GM20431 (cell line): ENCODE data around the gene WDR37.
"Not testable (repeated sequence)": the region's sequence is repeated elsewhere in the genome, so short reads cannot be mapped to it uniquely, and the experiment has no call there.

Experiments used
- in situ Hi-C: fragments of 300-500 bp; cut with MseI, MboI; formaldehyde crosslinking; loops from one replicate; pipeline ENCODE4 v1.15.0; 2020; ENCODE audit warnings: low sequenced_read_pairs; ENCODE audit not compliant: unreplicated experiment

The WDR37 gene

DNA sequence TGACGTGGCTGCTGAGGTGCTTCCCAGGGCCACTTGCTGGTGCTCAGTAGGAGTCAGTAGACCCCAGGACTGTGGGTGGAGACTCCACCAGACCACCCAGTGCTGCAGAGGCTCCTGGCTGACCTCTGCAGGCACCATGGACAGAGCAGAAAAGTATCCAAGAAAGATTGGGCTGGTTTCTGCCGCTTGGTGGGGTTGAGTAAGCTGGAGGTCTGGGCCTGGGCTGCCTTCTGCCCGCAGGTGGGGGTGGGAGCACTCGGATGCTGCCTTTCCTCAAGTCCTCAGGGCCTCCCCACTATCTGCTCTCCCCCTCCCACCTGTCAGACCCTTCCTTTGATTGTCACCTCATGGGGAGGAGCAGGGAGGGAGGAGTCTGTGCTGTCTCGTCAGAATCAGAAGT is 91.6 kb downstream of the WDR37 start:
- in situ Hi-C loops: no loop called here

DNA sequence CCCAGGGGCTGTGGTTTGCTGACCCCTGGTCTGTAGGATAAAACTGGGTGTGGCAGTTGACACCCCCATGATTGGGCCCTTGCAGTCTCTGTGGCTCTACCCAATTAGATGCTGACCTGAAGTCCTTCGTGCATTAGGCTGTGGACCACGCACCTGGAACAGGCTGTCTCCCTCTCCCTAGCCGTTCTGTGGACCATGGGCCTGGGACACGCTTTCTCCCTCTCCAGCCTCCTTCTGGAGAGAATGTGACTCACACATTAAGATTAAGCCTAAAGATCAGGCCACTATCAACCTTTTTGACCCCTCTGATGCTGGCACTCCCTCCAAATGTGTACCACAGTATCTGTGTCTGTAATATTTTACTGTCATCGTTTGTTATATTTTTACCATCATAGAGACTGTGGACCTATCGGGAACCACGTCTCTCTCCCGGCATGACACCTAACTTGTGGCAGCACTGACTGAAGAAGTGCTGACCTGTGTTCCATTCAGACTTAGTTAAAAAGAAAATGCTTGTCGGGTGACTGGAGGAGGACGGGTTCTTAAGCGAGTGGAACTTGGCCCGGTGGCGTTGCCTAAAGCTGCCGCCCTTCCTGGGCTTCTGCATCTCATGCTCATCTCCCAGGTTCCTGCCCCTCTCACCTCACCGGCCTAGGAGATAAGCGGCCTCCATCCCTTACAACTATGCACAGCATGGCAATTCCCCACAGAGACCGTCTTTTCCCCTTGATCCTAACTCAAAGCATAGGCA is 92.8 kb downstream of the WDR37 start:
- in situ Hi-C loops: no loop called here

DNA sequence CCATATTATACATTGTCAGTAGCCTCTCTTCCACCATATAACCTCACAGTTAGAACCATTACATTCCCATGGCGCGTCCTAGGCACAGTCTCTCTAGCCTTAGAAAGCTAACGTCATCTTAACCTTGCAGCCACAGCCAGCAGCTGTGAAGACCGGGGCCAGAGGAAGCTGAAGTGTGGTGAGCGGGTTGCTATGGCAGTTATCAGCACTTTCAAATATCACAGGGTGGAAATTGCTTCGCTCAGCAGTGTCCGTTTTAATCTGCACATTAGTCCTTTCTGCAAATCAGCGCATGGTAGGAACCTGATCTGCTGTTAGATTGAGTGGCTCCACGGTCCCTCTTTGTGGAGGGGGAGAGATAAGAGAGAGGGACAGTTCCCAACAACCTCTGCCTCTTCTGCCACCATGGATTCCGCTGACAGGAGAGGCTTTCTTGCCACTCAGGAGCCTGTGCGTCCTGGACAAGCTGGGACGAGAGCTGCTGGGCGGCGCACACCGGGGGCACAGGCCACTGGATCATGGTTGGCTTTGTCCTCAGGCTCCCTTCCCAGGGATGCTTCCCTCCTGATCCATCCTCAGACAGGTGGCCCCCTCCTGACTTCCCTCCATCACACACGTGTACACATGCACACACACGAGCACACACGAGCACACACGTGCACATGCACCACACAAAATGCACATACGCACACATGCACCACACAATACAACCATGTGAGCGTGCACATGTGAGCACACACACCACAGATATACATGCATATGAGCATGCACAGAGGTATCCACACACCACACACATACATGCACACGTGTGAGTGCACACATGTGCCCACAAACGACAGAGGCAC is 93.8 kb downstream of the WDR37 start:
- in situ Hi-C loops: no loop called here

- in situ Hi-C loops: no loop called here
Measured at GRCh38 chr10:1150638-1150955, 94.4 kb downstream of the WDR37 start.

GRCh38 chr10:1151076-1152033 is 95.2 kb downstream of the WDR37 start:
- in situ Hi-C loops: no loop called here

- in situ Hi-C loops: no loop called here
Measured at GRCh38 chr10:1152386-1153250, 96.4 kb downstream of the WDR37 start.

DNA sequence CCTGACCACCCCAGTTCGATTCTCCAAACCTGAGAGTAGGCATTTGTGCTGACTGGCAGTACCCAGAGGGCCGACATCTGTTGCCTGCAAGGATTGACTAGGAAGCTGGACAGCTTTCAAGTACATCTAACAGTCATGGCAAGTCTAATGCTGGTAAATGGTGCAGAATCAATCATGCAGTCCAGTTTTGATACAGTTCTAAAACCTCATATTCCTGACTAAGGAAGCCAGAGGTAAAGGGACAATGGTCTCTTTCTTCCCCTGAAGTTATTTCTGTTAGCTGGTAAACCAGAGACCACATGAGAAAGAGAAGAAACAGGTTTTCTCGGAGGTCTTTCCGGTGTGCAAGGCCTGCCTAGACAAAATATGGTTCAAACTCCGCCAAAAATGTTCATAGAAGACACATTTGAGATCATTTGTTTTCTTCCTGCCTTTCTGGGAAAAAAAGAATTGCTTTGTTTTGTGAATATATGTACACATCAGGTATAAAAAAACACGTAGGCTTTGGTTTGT is 97.1 kb downstream of the WDR37 start:
- in situ Hi-C loops: no loop called here

GRCh38 chr10:1153805-1154351 is 97.7 kb downstream of the WDR37 start:
- in situ Hi-C loops: no loop called here

DNA sequence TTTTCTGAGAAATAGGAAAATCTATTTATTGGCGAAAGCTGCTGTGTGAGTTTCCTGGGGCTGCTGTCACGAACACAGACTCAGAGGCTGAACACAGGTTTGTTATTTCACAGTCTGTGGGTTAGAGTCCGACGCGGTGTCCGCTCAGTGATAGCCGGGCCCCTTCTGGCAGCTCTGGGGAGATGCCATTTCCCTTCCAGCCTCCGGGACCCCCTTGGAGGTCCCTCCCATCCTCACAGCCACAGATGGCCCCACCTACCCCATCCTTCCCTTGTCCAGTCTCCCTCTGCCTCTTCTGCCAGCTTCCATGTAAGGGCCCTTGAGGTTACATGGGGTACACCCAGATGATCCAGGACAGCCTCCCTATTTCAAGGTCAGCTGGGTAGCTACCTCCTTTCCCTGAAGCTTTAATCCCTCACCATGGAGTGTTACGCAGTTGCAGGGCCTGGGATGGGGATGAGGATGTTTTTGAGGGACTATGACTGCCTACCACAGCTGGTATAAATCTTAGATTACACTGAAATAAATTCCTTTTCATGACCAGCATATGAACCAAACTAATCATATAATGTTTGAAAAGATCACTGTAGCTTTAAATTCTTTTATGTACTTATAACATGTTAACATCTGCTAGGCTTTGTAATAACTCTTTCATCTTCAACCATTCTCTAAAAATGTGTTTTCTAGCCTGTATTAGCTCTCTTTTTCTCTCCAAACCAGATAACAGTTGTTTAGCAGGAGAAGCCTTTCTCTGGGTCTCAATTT is 98.5 kb downstream of the WDR37 start:
- in situ Hi-C loops: no loop called here

GRCh38 chr10:1155791-1156615 is 99.8 kb downstream of the WDR37 start:
- in situ Hi-C loops: no loop called here

DNA sequence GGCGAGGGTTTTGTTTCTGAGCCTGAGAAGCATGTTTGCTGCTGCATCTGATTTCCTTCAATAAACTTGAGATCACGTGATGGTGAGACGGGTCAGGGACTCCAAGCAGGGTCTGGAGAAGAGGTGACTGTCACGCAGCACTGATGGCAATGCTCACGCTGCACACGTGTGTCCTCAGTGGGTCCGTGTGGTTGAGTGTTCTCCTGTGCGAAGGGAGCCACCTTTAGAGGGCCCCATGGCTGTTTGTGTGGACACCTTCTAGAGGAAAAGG is 100.4 kb downstream of the WDR37 start:
- in situ Hi-C loops: no loop called here

DNA sequence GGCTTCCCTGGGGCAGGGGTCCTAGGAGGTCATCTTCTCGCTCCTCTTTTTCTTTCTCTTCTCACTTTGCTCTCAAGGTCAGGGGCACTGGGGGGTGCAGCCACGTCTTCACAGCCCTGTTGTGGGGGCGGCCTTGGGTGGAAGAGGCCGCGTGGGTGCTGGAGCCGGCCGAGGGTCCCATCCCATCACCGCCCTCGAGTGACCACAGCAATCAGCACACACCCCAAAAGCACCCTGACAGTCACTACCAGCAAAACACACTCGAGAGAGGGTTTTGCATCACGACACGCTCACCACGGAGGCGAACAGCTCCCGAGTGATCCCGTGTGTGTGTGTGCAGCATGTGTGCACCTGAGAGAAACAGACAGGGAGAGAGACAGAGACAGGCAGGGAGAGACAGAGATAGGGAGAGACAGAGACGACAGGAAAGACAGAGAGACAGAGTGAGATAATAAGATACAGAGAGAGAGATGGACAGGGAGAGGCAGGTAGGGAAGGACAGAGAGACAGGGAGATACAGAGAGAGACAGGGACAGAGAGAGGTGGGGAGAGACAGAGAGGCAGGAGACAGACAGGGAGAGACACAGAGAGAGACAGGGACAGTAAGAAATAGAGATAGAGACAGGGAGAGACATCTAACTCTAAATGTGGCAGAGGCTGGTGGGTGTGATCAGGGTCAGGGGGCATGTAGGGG is 100.9 kb downstream of the WDR37 start:
- in situ Hi-C loops: no loop called here

DNA sequence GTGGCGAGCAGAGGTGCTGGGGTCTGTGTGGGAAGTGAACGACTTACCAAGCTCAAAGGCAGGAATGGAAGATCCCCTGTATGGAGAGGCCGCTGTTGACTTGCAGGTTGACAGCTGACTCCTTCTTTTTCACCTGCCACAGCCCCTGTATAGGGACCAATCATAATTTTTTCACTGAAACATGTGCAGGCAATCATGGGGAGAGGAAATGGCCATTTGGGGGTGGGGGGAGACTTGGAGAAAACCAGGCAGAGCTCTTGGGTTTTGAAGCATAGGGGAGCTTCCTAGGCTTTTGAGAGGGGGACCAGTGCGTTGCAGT is 101.4 kb downstream of the WDR37 start:
- in situ Hi-C loops: no loop called here

DNA sequence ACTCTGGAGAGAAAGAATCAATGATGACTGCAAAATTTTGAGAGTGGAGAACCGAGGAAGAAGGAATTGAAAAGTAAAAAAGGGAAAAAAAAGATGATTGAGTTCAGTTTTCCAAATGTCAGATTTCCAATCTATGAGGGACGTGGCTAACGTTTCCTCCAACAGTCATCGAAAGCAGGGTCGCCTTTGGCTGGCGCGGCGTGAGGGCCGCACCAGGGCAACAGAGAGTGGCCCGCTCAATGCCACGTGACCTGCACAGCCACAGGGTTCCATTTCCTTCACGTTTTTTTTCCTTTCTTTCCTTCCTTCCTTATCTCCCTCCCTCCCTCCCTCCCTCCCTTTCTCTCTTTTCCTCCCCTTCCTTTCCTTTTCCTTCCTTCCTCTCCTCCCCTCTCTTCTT is 101.9 kb downstream of the WDR37 start:
- in situ Hi-C loops: no loop called here

DNA sequence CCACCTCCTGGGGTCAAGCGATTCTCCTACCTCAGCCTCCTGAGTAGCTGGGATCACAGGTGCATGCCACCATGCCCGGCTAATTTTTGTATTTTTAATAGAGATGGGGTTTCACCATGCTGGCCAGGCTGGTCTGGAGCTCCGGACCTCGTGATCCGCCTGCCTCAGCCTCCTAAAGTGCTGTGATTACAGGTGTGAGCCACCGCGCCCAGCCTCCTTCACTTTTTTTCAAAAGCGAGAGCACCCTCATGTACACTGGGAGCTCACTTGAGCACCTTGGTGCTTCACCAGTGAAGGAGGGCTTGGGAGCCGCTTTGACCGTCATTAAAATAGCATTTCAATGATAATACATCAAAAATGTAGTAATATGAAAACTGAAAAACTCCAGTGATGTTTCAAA is 102.4 kb downstream of the WDR37 start:
- in situ Hi-C loops: not testable (repeated sequence)

DNA sequence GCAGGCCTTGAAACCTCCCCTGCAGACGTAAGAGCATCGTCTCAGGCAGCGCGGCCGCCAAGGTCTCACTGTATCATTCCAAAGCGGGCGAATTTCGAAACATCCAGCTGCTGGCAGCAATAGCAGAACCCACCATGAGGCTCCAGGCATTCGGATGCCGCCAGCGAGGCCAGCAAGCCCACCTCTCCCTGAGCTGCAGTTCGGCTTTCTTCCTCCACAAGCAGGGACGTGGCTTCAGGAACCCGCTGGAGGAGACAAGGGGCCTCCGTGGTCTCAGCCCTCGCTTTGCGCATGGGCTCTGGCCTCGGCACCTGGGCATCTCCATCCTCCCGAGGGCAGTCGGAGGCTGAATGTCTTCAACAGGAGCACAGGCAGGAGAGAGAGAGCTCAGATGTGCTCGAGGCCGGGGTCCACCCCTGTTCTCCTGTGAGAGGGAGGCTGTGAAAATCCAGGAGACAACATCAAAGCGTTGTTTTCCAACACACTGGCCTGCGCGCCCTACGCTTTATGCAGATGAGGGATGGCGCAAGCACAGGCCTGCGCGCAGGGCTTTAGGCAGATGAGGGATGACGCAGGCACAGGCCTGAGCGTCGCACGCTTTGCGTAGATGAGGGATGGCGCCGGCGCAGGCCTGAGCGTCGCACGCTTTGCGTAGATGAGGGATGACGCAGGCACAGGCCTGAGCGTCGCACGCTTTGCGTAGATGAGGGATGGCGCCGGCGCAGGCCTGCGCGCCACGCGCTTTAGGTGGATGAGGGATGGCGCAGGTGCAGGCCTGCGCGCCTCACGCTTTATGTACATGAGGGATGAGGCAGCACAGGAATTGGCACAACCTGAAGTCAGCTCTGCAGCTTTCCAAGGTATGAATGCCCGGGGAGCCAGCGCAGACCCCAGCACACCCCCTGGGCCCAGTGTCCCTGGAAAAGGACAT is 103.2 kb downstream of the WDR37 start:
- in situ Hi-C loops: no loop called here
